Suprapubic skin (tissue), 4 donors: ENCODE results near the gene EPHA2. TPM values are rescaled to one million over a fixed set of nuclear protein-coding genes. Genes with fewer than 3 reads are reported as not detected.

Source experiments
- DNase-seq, 2 donors: peaks; one replicate each; pipeline ENCODE4 v3.0.0-alpha.2; 2019; ENCODE audit warnings: low spot score in 2 of 2
- H3K27ac ChIP-seq: fragments of 200-600 bp; sonication (generic); one replicate; pipeline ENCODE4 v1.5.1; 2019
- H3K27me3 ChIP-seq: fragments of 200-600 bp; sonication (generic); one replicate; pipeline ENCODE4 v1.5.1; 2019
- H3K36me3 ChIP-seq: fragments of 200-600 bp; sonication (generic); one replicate; pipeline ENCODE4 v1.5.1; 2019
- H3K4me1 ChIP-seq: fragments of 200-600 bp; sonication (generic); one replicate; pipeline ENCODE4 v1.5.1; 2019
- H3K4me3 ChIP-seq: fragments of 200-600 bp; sonication (generic); one replicate; pipeline ENCODE4 v1.5.1; 2019; ENCODE audit warnings: mild to moderate bottlenecking
- H3K9me3 ChIP-seq: fragments of 200-600 bp; sonication (generic); one replicate; pipeline ENCODE4 v1.5.1; 2019
- CTCF ChIP-seq, 2 donors: fragments of 200-600 bp in 1 of 2; fragments of 450-650 bp in 1 of 2; sonication (generic) in 1 of 2; IDR thresholded peaks; one replicate each; pipeline ENCODE4 v1.5.1; 2016 to 2019; ENCODE audit warnings: antibody characterized with exemption in 2 of 2, mild to moderate bottlenecking in 1 of 2, moderate library complexity in 1 of 2
- EP300 ChIP-seq: sonication (generic); formaldehyde crosslinking; IDR thresholded peaks from one replicate; pipeline ENCODE4 v1.6.1; 2017; ENCODE audit warnings: antibody characterized with exemption
- POLR2A ChIP-seq, 2 donors: fragments of 450-650 bp; IDR thresholded peaks; one replicate each; pipeline ENCODE4 v1.6.1; 2017; ENCODE audit warnings: antibody characterized with exemption in 2 of 2, mild to moderate bottlenecking in 2 of 2, moderate library complexity in 2 of 2
- POLR2AphosphoS5 ChIP-seq, 3 donors: sonication (generic); formaldehyde crosslinking; IDR thresholded peaks; one replicate each; pipeline ENCODE4 v1.6.1; 2017; ENCODE audit warnings: antibody characterized with exemption in 3 of 3
- WGBS: methylation state at CpG from one replicate; pipeline ENCODE4 v1.1.5; 2018; 5-methylcytosine and 5-hydroxymethylcytosine counted together
- total RNA-seq, 4 donors: library from RNA; depleted of rRNA; stranded (reverse); fragments of >200 nt; gene quantifications; one replicate each; pipeline ENCODE4 v1.1.0, GENCODE V29; 2016

EPHA2 gene
- total RNA-seq, 4 donors from 2014 or later: 59.0 to 145 (median 104) TPM

- 57% methylated on average over 6 of the region's 6 CpGs for WGBS
- no peak overlapping the region for H3K27ac ChIP-seq
- no peak for DNase-seq
- no peak for TF ChIP-seq CTCF (IDR thresholded peaks at IDR 0.05)
- no peak for TF ChIP-seq POLR2A (IDR thresholded peaks at IDR 0.05)
- TF ChIP-seq POLR2AphosphoS5 (IDR thresholded peaks at IDR 0.05): no peak
- TF ChIP-seq EP300: no peak
- H3K4me1 ChIP-seq: peaks cover 36% of the 10 kb centered on the region
- peaks cover 2% of the 10 kb centered on the region for H3K36me3 ChIP-seq
- H3K4me3 ChIP-seq: no peak overlapping the region
- H3K9me3 ChIP-seq: no peaks in the 10 kb centered on the region
- no peaks in the 10 kb centered on the region for H3K27me3 ChIP-seq
These were observed 36.4 kb downstream of the EPHA2 start for GRCh38 chr1:16119504-16119903.

- Histone ChIP-seq H3K36me3 (no peaks in the 10 kb centered on the region), H3K9me3 (no peaks in the 10 kb centered on the region), H3K4me3 (no peak overlapping the region), H3K27ac (no peak overlapping the region), H3K27me3 (no peaks in the 10 kb centered on the region), H3K4me1 (peaks cover 36% of the 10 kb centered on the region)
- WGBS: 61% methylated on average over 5 of the region's 9 CpGs
- DNase-seq: no peak
- TF ChIP-seq EP300 (no peak), POLR2AphosphoS5 (IDR thresholded peaks at IDR 0.05) (no peak), CTCF (IDR thresholded peaks at IDR 0.05) (no peak), POLR2A (IDR thresholded peaks at IDR 0.05) (no peak)
These were observed 37.2 kb downstream of the EPHA2 start for GRCh38 chr1:16118706-16119105.

- H3K9me3 ChIP-seq: no peaks in the 10 kb centered on the region
- no peaks in the 10 kb centered on the region for H3K36me3 ChIP-seq
- 92% methylated on average over 8 of the region's 8 CpGs for WGBS
- DNase-seq: no peak
- H3K4me3 ChIP-seq: no peak overlapping the region
- peaks cover 32% of the 10 kb centered on the region for H3K4me1 ChIP-seq
- no peak overlapping the region for H3K27ac ChIP-seq
- H3K27me3 ChIP-seq: no peaks in the 10 kb centered on the region
- TF ChIP-seq POLR2AphosphoS5 (IDR thresholded peaks at IDR 0.05) (no peak), CTCF (IDR thresholded peaks at IDR 0.05) (no peak), EP300 (no peak), POLR2A (IDR thresholded peaks at IDR 0.05) (no peak)
These were observed 37.9 kb downstream of the EPHA2 start for GRCh38 chr1:16117936-16118335.

GRCh38 chr1:16117369-16117768, 38.5 kb downstream of the EPHA2 start:
- no peak for DNase-seq
- Histone ChIP-seq H3K36me3 (no peaks in the 10 kb centered on the region), H3K9me3 (no peaks in the 10 kb centered on the region), H3K27me3 (no peaks in the 10 kb centered on the region), H3K4me1 (peaks cover 28% of the 10 kb centered on the region), H3K27ac (no peak overlapping the region), H3K4me3 (no peak overlapping the region)
- no peak for TF ChIP-seq POLR2A (IDR thresholded peaks at IDR 0.05)
- WGBS: 80% methylated on average over 6 of the region's 6 CpGs

GRCh38 chr1:16116625-16117024, 39.2 kb downstream of the EPHA2 start:
- DNase-seq: no peak
- WGBS: 87% methylated on average over 8 of the region's 8 CpGs
- no peaks in the 10 kb centered on the region for H3K9me3 ChIP-seq
- no peaks in the 10 kb centered on the region for H3K36me3 ChIP-seq
- H3K4me1 ChIP-seq: peaks cover 27% of the 10 kb centered on the region
- no peak overlapping the region for H3K4me3 ChIP-seq
- no peak overlapping the region for H3K27ac ChIP-seq
- TF ChIP-seq CTCF (IDR thresholded peaks at IDR 0.05) (no peak), POLR2AphosphoS5 (IDR thresholded peaks at IDR 0.05) (no peak), POLR2A (IDR thresholded peaks at IDR 0.05) (no peak), EP300 (no peak)
- no peaks in the 10 kb centered on the region for H3K27me3 ChIP-seq

- Histone ChIP-seq H3K36me3 (no peaks in the 10 kb centered on the region), H3K27me3 (no peaks in the 10 kb centered on the region), H3K4me1 (peaks cover 25% of the 10 kb centered on the region), H3K4me3 (no peak overlapping the region), H3K27ac (no peak overlapping the region), H3K9me3 (no peaks in the 10 kb centered on the region)
- no peak for TF ChIP-seq CTCF (IDR thresholded peaks at IDR 0.05)
- no peak for TF ChIP-seq POLR2A (IDR thresholded peaks at IDR 0.05)
- TF ChIP-seq EP300: no peak
- no peak for TF ChIP-seq POLR2AphosphoS5 (IDR thresholded peaks at IDR 0.05)
- DNase-seq: no peak
- WGBS: 92% methylated on average over 4 of the region's 16 CpGs
These were observed 39.9 kb downstream of the EPHA2 start for GRCh38 chr1:16116002-16116401.
